Activated T-helper 17 cell treated with anti-CD3 and anti-CD28 coated beads, Interleukin-2, amount 50 U/mL, for 72 hours (primary cell): ENCODE results near the gene TBX20. TPM values are rescaled to one million over a fixed set of nuclear protein-coding genes. Genes with fewer than 3 reads are reported as not detected.
"Not testable (repeated sequence)": the region's sequence is repeated elsewhere in the genome, so short reads cannot be mapped to it uniquely, and the experiment has no call there.

Source experiments
- ATAC-seq: fragments of 150-1000 bp; cut with Tn5 transposase; replicated peaks from 2 replicates; pipeline ENCODE4 v1.10.0; 2021; ENCODE audit warnings: mild to moderate bottlenecking, moderate library complexity
- H3K27ac Mint-ChIP-seq: one replicate; pipeline ENCODE4 v1.8.0; 2022; ENCODE audit warnings: mixed read lengths
- H3K27me3 Mint-ChIP-seq: one replicate; pipeline ENCODE4 v1.8.0; 2022; ENCODE audit warnings: mixed read lengths
- H3K36me3 Mint-ChIP-seq: one replicate; pipeline ENCODE4 v1.8.0; 2022; ENCODE audit warnings: low read depth, mild to moderate bottlenecking, mixed read lengths
- H3K4me1 Mint-ChIP-seq: one replicate; pipeline ENCODE4 v1.8.0; 2022; ENCODE audit warnings: mixed read lengths
- H3K4me3 Mint-ChIP-seq: one replicate; pipeline ENCODE4 v1.8.0; 2022; ENCODE audit warnings: mild to moderate bottlenecking, mixed read lengths
- H3K9me3 Mint-ChIP-seq: one replicate; pipeline ENCODE4 v1.8.0; 2022; ENCODE audit warnings: mixed read lengths
- total RNA-seq, 2 donors: library from RNA; stranded (reverse); gene quantifications; one replicate each; pipeline ENCODE4 v1.2.3, GENCODE V29; 2022

The TBX20 gene
- total RNA-seq, 2 donors from 2014 or later: 0.30 TPM; not detected in 1

DNA sequence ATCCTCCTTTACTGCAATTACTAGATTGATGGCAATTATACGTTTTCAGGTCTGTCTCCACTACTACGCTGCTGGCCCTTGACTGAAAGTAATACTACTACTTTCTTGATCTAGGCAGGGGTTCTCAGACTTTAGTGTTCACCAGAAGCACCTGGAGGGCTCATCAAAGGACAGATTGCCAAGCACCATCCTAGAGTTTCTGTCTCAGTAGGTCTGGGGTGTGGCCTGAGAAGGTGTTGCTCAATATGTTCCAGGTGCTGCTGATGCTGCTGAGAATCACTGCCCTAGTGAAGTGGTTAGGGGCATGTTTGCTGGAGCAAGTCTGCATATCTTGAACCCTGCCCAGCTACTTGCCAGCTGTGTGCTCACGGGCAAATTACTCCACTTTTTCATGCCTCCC lies 37.9 kb downstream of the TBX20 start:
- H3K36me3 Mint-ChIP-seq, ATAC-seq, H3K9me3 Mint-ChIP-seq, H3K4me3 Mint-ChIP-seq, H3K27ac Mint-ChIP-seq, H3K4me1 Mint-ChIP-seq: not testable (repeated sequence)
- peaks cover 19% of the 10 kb centered on the region for H3K27me3 Mint-ChIP-seq

DNA sequence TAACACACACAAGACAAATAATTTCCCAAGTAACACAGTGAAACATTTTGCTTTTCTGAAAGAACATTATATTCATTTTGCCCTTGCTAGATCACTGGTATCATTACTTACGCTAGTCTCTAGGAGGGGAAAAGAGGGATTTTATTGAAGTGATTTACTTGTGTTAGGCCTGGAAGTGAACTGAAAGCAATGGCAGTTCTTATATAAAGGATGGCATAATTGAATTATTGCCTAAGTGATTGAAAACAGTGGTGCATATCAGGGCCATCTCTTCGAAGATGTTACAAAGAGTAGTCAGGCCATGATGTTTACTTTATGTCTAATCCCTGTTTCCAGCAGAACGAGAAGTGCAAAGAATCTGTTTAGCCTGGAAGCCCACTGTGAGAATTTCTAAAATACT lies 38.8 kb downstream of the TBX20 start:
- H3K36me3 Mint-ChIP-seq, ATAC-seq, H3K27ac Mint-ChIP-seq, H3K4me3 Mint-ChIP-seq, H3K9me3 Mint-ChIP-seq, H3K4me1 Mint-ChIP-seq: not testable (repeated sequence)
- H3K27me3 Mint-ChIP-seq: peaks cover 16% of the 10 kb centered on the region

DNA sequence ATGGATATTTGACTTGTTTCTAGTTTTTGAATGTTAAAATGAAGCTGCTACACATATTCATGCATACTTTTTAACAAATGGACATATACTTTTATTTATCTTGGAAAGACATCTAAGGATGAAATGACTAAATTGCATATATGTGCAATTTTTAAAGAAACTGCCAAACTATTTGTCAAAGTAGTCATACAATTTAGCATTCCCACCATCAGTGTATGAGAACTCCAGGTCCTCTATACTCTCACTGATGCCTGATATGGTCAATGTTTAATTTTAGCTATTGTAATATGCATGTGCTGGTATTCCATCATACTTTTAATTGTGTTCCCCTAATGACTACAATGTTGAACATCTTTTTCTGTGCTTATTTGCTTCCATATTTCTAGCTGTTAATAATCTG lies 47.0 kb downstream of the TBX20 start:
- not testable (repeated sequence) for H3K27me3 Mint-ChIP-seq, H3K36me3 Mint-ChIP-seq, H3K4me1 Mint-ChIP-seq, H3K27ac Mint-ChIP-seq, H3K4me3 Mint-ChIP-seq, H3K9me3 Mint-ChIP-seq, ATAC-seq

DNA sequence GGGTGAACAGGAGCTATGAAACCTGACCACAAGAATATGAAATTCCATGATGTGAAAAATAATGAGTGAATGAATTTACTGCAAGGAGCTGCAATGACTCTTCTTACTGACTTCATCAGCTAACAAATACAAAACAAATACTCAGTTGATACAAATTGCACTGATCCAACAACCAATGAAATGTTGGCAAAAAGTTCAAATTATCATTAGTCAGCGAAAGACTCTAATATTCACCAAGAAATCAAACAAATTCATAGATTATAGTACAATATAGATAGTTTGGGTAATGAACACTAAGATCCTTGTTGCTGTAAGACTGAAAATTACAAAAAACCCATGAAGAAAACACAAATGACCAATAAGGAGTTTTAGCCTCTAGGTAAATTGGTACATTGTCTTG lies 49.0 kb downstream of the TBX20 start:
- not testable (repeated sequence) for H3K4me1 Mint-ChIP-seq, H3K36me3 Mint-ChIP-seq, H3K4me3 Mint-ChIP-seq, H3K27ac Mint-ChIP-seq, H3K9me3 Mint-ChIP-seq, H3K27me3 Mint-ChIP-seq, ATAC-seq

DNA sequence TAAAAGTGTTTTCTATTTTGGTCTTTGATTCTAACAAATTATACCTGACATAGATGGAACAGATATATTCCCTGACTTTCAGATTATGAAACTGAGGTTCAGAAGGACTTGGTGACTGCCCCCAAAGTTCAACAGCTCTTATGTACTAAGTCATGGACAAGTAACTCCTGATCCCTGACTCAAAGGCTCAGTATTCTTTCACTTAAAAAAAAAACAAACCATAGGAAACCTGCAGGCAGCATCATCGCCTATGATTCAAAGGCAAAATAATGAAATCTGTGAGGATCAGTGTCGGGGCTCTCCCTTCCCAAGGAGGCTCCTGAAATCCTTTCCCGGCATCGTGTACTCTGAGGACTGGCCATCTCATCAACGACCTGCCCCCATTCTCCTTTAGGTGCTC lies 49.9 kb downstream of the TBX20 start:
- not testable (repeated sequence) for H3K9me3 Mint-ChIP-seq, H3K4me3 Mint-ChIP-seq, H3K27ac Mint-ChIP-seq, H3K27me3 Mint-ChIP-seq, H3K4me1 Mint-ChIP-seq, ATAC-seq, H3K36me3 Mint-ChIP-seq

DNA sequence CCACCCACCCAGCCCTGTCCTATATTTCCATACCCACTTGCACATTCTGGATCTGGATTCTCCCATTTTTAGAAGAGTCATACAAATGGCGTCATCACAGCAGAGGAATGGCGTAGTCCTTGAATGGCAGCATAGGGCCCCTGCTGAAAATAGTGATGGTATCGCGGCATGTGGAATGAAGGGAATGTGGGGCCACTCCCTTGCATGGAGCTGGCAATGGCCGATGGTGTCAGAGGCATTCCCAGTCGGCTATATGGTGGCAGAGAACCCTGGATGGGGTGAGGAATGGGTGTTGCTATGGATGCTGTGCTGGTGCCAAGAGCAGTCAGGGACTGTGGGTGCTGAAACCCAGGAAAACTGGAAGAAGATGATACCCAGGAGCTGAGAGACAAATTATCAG lies 51.5 kb downstream of the TBX20 start:
- not testable (repeated sequence) for H3K27me3 Mint-ChIP-seq, H3K4me1 Mint-ChIP-seq, H3K4me3 Mint-ChIP-seq, H3K36me3 Mint-ChIP-seq, H3K27ac Mint-ChIP-seq, ATAC-seq, H3K9me3 Mint-ChIP-seq

DNA sequence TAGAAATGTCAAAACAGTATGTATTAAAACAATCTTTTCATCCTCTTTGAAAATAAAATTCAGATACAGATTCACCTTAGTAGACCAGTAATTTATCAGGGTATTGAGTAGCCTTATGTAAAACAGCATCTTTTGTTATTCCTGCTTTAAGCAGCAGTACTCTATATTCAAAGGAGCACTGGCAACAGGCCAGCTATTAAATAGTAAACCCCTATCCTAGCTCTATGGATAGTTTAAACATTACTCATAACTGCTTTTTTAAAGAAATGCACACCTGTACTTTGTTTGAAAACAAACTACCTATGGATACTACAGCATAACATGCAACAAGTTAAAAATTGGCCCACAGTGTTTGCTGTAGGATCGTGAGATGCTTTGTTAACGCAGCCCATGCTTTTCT lies 53.7 kb downstream of the TBX20 start:
- H3K9me3 Mint-ChIP-seq, H3K36me3 Mint-ChIP-seq, H3K4me3 Mint-ChIP-seq, H3K4me1 Mint-ChIP-seq, ATAC-seq, H3K27ac Mint-ChIP-seq: not testable (repeated sequence)
- H3K27me3 Mint-ChIP-seq: peaks cover 17% of the 10 kb centered on the region

DNA sequence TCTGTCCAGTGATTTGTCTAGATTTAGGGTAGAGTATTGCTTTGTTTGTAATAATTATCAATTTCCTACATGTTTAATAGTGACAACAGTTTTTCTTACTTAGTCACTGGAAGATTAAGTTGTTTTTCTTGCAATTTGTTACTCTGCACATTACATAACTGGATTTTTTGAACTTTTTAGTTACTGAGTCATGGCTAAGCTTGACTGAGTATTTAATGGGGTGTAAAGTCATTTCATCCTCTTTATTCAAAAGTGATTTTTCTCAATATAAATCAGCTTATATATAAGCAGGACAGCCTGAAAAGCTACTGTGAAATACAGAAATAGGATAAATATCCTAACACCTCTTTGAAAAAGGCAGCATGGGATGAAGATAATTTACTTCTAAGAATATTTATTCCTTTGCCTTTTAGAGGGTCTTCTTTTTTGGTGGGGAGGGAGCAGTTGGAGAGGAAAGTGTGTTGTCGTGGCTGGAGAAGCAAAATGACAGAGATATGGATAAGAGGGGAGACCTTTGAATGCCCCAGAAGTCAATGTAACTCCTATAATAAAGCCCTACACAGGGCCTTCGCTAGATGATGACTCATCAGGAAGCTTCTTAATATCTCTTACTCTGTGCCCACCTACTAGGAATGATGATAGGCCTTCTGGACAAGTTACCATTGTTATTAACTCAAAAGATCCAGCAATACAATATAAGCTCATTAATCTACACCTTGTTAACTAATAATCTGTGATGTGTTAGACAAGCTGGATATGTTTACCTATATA lies 55.3 kb downstream of the TBX20 start:
- H3K27ac Mint-ChIP-seq, H3K4me1 Mint-ChIP-seq, H3K9me3 Mint-ChIP-seq, H3K36me3 Mint-ChIP-seq, H3K4me3 Mint-ChIP-seq, ATAC-seq: not testable (repeated sequence)
- H3K27me3 Mint-ChIP-seq: peaks cover 17% of the 10 kb centered on the region

DNA sequence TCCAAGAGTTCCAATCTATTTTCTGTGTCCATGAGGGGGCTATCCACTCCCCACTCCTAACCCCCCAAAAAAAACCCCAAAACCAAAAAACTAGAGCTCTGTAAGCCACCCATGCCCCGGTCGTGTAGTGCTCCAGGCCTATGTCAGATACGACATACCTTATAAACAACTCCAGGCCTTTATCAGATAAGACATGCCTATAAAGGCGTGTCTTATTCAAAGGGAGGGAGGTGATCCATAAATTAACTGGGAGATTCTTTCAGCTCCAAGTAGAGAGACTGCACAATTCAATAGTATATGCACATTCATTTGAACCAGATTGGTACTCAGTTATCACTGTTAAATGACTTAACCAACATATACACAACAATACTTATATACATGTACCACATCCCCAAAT lies 62.3 kb downstream of the TBX20 start:
- not testable (repeated sequence) for ATAC-seq, H3K9me3 Mint-ChIP-seq, H3K27ac Mint-ChIP-seq, H3K4me1 Mint-ChIP-seq, H3K36me3 Mint-ChIP-seq, H3K4me3 Mint-ChIP-seq
- H3K27me3 Mint-ChIP-seq: peaks cover 14% of the 10 kb centered on the region

DNA sequence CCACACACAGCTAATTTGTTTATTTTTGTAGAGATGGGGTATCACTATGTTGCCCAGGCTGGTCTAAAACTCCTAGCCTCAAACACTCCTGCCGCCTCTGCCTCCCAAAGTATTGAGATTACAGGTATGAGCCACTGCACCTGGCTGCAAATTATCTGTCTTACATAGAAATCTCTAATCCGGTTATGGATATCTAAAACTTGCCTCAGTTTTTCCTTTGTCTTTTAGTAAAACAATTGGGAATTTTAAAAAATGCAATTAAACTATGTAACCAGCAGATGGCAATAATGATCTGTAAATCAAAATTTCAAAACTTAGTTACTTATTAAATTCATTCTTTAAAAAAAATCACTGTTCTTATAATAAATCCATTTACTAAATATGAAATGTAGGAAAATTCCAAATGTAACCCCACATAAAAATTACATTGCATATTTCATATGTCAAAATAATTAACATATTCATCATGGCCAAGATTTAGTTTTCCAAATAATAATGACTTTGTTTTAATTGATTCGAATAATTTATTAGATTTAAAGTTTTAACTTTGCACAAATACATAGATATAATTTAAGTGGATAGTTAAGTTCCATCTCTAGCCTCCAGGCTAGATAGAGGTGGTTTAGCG lies 63.6 kb downstream of the TBX20 start:
- H3K9me3 Mint-ChIP-seq, ATAC-seq, H3K36me3 Mint-ChIP-seq, H3K27ac Mint-ChIP-seq, H3K4me1 Mint-ChIP-seq, H3K4me3 Mint-ChIP-seq: not testable (repeated sequence)
- H3K27me3 Mint-ChIP-seq: peaks cover 15% of the 10 kb centered on the region

DNA sequence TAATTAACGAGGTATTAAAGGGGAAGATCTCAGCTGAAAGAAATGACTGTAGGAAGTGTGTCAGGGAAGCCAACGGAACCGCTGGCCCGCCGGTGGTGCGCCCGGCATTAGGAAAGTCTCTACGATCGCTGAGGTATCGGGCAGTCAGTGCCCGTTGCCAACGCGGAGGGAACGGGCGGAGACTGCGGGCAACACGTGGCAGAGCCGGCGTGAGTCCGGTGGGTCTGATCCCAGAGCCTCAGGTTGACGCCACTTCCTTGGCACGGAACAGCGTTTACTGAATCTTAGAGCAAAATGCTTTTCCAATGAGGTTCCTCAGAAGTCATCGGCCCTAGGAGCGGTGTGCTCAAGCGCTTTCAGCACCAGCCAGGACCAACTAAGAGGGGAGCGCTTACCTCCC lies 67.1 kb downstream of the TBX20 start:
- Mint-ChIP-seq H3K4me3 (peak overlapping the region; percentile 69), H3K27me3 (peaks cover 19% of the 10 kb centered on the region)
- not testable (repeated sequence) for H3K27ac Mint-ChIP-seq, H3K9me3 Mint-ChIP-seq, ATAC-seq, H3K4me1 Mint-ChIP-seq, H3K36me3 Mint-ChIP-seq

DNA sequence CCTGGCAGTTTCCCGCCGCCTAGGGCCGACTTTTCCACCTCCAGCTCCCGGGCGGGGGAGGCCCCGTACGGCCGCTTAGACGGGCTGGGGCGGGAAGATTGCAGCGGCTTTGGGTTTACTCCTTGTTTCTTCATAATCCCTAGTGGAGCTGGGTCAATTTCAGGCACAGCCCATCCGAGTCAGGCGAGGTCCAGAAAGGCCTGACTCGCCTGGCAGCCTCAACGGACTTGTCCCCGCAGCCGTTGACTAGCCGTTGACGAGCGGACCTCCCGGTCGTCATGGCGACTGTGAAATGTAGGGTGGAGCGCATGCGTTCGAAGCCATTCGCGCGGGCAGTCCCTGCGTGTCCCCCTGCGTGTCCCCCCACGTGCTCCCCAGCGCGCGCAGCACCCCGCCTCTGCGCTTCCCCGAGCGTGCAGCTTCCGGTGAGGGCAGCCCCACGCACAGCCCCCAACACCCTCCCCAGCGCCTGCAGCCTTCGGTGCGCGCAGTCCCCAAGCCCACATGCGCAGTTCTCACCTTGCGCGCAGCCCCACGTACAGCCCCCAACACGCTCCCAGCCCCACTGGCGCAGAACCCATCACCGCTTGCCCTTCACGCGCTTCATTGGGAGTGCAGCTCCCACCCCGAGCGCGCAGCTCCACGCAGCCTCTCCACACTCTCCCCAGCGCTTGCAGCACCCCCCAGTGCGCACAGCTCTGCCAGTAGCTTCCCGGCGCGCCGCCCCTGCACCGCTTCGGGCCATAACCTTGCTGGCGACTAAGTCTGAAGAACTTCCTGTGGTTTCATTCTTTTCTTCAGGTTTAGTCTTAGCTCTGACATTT lies 67.8 kb downstream of the TBX20 start:
- Mint-ChIP-seq H3K4me3 (peak overlapping the region; percentile 69), H3K4me1 (no peaks in the 10 kb centered on the region), H3K9me3 (no peaks in the 10 kb centered on the region), H3K27ac (no peak overlapping the region), H3K27me3 (peaks cover 19% of the 10 kb centered on the region), H3K36me3 (no peaks in the 10 kb centered on the region)
- no peak for ATAC-seq

DNA sequence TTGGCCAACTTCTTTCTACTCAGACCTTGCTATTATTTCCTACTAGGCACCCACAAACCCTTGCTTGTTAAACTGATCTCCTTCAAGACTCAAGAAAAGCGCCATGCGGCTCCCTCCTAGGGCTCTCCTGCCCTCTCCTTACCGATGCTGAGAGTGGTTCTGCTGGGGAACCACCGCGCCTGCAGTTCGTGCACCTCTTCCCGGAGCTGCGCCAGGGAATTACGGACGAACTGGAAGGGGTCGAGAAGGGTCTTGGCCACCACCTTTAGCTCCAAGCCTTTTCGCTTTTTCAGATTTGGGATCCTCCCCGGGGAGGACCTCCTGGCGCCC lies 68.4 kb downstream of the TBX20 start:
- not testable (repeated sequence) for H3K4me1 Mint-ChIP-seq, ATAC-seq, H3K9me3 Mint-ChIP-seq, H3K27ac Mint-ChIP-seq, H3K36me3 Mint-ChIP-seq
- Mint-ChIP-seq H3K4me3 (peak overlapping the region; percentile 69), H3K27me3 (peaks cover 19% of the 10 kb centered on the region)

DNA sequence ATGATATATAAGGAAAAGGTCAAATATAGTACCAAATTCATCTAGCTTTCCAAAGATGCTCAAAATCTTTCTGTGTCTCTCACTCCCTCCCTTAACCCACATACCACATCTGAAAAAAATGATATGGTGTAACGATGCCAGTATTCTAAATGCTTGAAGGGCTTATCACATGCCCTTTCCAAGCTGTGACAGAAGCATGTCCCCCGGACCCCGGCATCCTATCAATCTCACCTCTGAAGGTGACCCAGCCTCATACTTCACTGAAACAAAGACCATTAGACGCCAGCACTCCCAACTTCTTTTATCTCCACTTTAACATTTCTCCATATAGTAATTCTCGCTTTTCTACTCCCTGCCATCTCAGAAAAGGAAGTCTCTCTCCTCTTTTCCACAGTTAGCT lies 68.9 kb downstream of the TBX20 start:
- not testable (repeated sequence) for H3K4me1 Mint-ChIP-seq, H3K27ac Mint-ChIP-seq, H3K36me3 Mint-ChIP-seq, H3K4me3 Mint-ChIP-seq, H3K9me3 Mint-ChIP-seq, ATAC-seq
- peaks cover 19% of the 10 kb centered on the region for H3K27me3 Mint-ChIP-seq

DNA sequence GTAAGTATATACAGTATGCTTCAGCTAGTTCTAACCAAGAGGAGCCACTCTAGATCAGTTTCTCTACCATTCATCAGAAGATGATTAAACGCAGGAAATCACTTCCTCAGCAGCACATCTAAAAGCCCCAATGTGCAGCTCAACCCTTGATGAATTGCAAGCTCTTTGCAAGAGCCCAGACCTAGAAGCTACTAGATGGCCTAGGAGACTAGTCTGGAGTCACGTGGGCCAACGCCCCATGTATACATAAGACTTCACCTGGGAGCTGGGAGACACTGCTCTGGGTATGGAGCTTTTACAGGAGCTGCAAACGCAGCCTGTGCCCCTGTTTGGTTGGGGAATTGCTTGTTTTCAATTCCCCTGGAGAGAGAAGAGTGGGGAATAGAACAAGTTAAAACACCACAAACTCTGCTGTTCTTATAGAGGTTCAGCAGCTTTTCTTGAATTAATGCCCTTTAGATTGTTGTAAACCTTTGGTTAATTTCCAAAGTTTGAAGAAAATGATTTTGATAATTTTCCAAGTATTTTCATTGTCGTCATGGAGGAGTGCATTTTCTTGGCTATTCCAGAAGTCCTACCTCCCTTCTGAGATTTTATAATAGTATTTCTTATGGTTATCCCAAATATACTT lies 69.9 kb downstream of the TBX20 start:
- H3K27ac Mint-ChIP-seq, H3K4me3 Mint-ChIP-seq, ATAC-seq, H3K36me3 Mint-ChIP-seq, H3K4me1 Mint-ChIP-seq, H3K9me3 Mint-ChIP-seq: not testable (repeated sequence)
- H3K27me3 Mint-ChIP-seq: peaks cover 19% of the 10 kb centered on the region
